Kidney epithelial cell (primary cell): Measurements from ENCODE around the gene BTBD9. TPM values are rescaled to one million over a fixed set of nuclear protein-coding genes. Genes with fewer than 3 reads are reported as not detected.

ENCODE experiments used
- DNase-seq: peaks from one replicate; pipeline ENCODE4 v3.0.0-alpha.2; 2010; ENCODE audit warnings: low read depth
- H3K27me3 ChIP-seq: 2 replicates; pipeline ENCODE4 v1.6.0; 2011; ENCODE audit warnings: low read length; ENCODE audit not compliant: control insufficient read depth, insufficient read depth
- H3K36me3 ChIP-seq: 2 replicates; pipeline ENCODE4 v1.5.1; 2011; ENCODE audit warnings: low read length; ENCODE audit not compliant: control insufficient read depth, insufficient read depth
- H3K4me3 ChIP-seq: 2 replicates; pipeline ENCODE4 v1.5.1; 2011; ENCODE audit warnings: low read depth, mild to moderate bottlenecking, control low read depth, low read length
- CTCF ChIP-seq: IDR thresholded peaks from 2 replicates; pipeline ENCODE4 v1.5.1; 2011; ENCODE audit warnings: mild to moderate bottlenecking, moderate library complexity, low read length, control low read depth, inconsistent platforms; ENCODE audit not compliant: insufficient read depth, poor library complexity, severe bottlenecking
- total RNA-seq: library from RNA; depleted of rRNA; stranded (reverse); fragments of >200 nt; gene quantifications from 2 replicates; pipeline ENCODE4 v1.2.3, GENCODE V29; 2015

Gene BTBD9
- total RNA-seq, 1 donor from 2014 or later = 7.3 TPM

- Histone ChIP-seq H3K4me3 (no peak overlapping the region), H3K27me3 (no peaks in the 10 kb centered on the region), H3K36me3 (no peaks in the 10 kb centered on the region)
- TF ChIP-seq CTCF = no peak
- DNase-seq = no peak
Observed at GRCh38 chr6:38646166-38646878, 6.6 kb upstream of the BTBD9 start.

DNA sequence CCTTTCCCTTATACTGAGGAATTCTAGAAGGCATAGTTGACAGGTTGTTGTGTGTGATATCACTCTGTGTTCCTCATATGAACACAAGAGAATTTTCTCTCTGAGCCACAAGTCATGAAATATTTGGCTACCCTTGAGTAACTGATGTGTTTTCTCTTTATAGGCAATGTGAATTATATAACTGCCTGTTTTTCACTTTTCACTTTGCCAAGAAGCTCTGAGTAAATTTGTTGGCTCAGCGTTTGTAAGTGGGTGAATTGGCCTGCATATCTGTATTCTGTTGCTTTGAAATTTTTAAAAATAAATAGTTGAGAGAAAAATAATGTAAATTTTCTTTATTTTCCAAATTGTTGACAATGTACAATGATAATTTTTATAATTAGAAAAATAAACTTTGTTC is 5.2 kb upstream of the BTBD9 start:
- Histone ChIP-seq H3K36me3 (no peaks in the 10 kb centered on the region), H3K27me3 (no peaks in the 10 kb centered on the region), H3K4me3 (no peak overlapping the region)
- no peak for TF ChIP-seq CTCF
- DNase-seq = no peak

GRCh38 chr6:38640216-38640909 is 634 bp upstream of the BTBD9 start:
- DNase-seq = no peak
- no peaks in the 10 kb centered on the region for H3K36me3 ChIP-seq
- peak overlapping the region; percentile 92 for H3K4me3 ChIP-seq
- no peak for TF ChIP-seq CTCF
- no peaks in the 10 kb centered on the region for H3K27me3 ChIP-seq

- no peaks in the 10 kb centered on the region for H3K36me3 ChIP-seq
- H3K27me3 ChIP-seq = no peaks in the 10 kb centered on the region
- no peak for TF ChIP-seq CTCF
- peak overlapping the region; percentile 92 for H3K4me3 ChIP-seq
- DNase-seq = peak; percentile 7
Observed at GRCh38 chr6:38638941-38639497, 710 bp downstream of the BTBD9 start.

GRCh38 chr6:38637756-38638155 is 2.0 kb downstream of the BTBD9 start:
- no peaks in the 10 kb centered on the region for H3K36me3 ChIP-seq
- H3K27me3 ChIP-seq = no peaks in the 10 kb centered on the region
- no peak for TF ChIP-seq CTCF
- DNase-seq = no peak
- no peak overlapping the region for H3K4me3 ChIP-seq

DNA sequence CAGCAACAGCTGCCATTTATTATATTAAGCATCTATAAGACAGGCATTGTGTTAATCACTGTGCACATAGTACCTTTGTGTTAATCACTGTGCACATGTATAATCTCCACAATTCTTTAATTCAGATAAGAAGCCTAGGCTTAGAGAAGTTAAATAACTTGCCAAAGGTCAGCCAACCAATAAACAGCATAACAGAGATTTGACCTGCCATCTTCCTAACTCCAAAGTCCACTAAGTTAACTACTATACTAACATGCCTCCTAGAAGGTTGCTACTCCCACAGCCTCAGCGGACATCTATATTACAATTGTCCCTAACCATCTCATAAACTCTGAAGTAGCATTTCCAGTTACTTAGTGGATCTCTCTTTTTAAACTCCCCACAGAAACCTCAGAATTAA is 3.7 kb downstream of the BTBD9 start:
- no peak for TF ChIP-seq CTCF
- Histone ChIP-seq H3K36me3 (no peaks in the 10 kb centered on the region), H3K4me3 (no peak overlapping the region), H3K27me3 (no peaks in the 10 kb centered on the region)
- DNase-seq = no peak
